H9 (cell line): ENCODE measurements around the gene CHRM5. TPM values are rescaled to one million over a fixed set of nuclear protein-coding genes. Genes with fewer than 3 reads are reported as not detected.

ENCODE experiments used
- DNase-seq: peaks from one replicate; pipeline ENCODE4 v3.0.0-alpha.2; 2017
- H2AFZ ChIP-seq: one replicate; pipeline ENCODE4 v1.6.1; 2013; ENCODE audit warnings: mild to moderate bottlenecking, low read length, control low read depth, moderate library complexity
- H2AK5ac ChIP-seq: 2 replicates; pipeline ENCODE4 v1.6.1; 2013; ENCODE audit warnings: low read length, control low read depth, mixed read lengths; ENCODE audit not compliant: insufficient read length
- H2BK120ac ChIP-seq: one replicate; pipeline ENCODE4 v1.6.1; 2013; ENCODE audit warnings: low read depth, mild to moderate bottlenecking, low read length, control low read depth, inconsistent platforms; ENCODE audit not compliant: poor library complexity, severe bottlenecking
- H2BK12ac ChIP-seq: 2 replicates; pipeline ENCODE4 v1.6.1; 2013; ENCODE audit warnings: low read length, control low read depth, mixed read lengths, low read depth; ENCODE audit not compliant: insufficient read length
- H2BK15ac ChIP-seq: 2 replicates; pipeline ENCODE4 v1.6.1; 2013; ENCODE audit warnings: low read depth, low read length, control low read depth
- H2BK20ac ChIP-seq: one replicate; pipeline ENCODE4 v1.6.1; 2013; ENCODE audit warnings: low read depth, mild to moderate bottlenecking, low read length, control low read depth, inconsistent platforms; ENCODE audit not compliant: poor library complexity, severe bottlenecking
- H2BK5ac ChIP-seq: 2 replicates; pipeline ENCODE4 v1.6.1; 2013; ENCODE audit warnings: low read length, control low read depth, mixed read lengths; ENCODE audit not compliant: insufficient read length
- H3K14ac ChIP-seq: 2 replicates; pipeline ENCODE4 v1.6.1; 2013; ENCODE audit warnings: low read length, control low read depth; ENCODE audit not compliant: insufficient read depth
- H3K18ac ChIP-seq: 2 replicates; pipeline ENCODE4 v1.6.1; 2013; ENCODE audit warnings: low read depth, mild to moderate bottlenecking, mixed read lengths, low read length, control low read depth; ENCODE audit not compliant: insufficient read length
- H3K23ac ChIP-seq: 2 replicates; pipeline ENCODE4 v1.6.1; 2013; ENCODE audit warnings: low read length, control low read depth, mixed read lengths, low read depth; ENCODE audit not compliant: insufficient read length
- H3K23me2 ChIP-seq: 2 replicates; pipeline ENCODE4 v1.6.1; 2013; ENCODE audit warnings: low read depth, mild to moderate bottlenecking, mixed read lengths, low read length, control low read depth; ENCODE audit not compliant: insufficient read length, poor library complexity, severe bottlenecking
- H3K27ac ChIP-seq: 2 replicates; pipeline ENCODE4 v1.5.1; 2013; ENCODE audit warnings: low read length, control low read depth, mixed read lengths, low read depth; ENCODE audit not compliant: insufficient read length
- H3K27me3 ChIP-seq: 2 replicates; pipeline ENCODE4 v1.6.1; 2013; ENCODE audit warnings: low read length, control low read depth, inconsistent platforms; ENCODE audit not compliant: insufficient read depth
- H3K4ac ChIP-seq: 2 replicates; pipeline ENCODE4 v1.6.1; 2013; ENCODE audit warnings: low read depth, mild to moderate bottlenecking, control low read depth, inconsistent platforms, low read length, moderate library complexity
- H3K4me1 ChIP-seq: 2 replicates; pipeline ENCODE4 v1.6.1; 2013; ENCODE audit warnings: low read length, control low read depth, inconsistent platforms; ENCODE audit not compliant: insufficient read depth
- H3K4me2 ChIP-seq: 2 replicates; pipeline ENCODE4 v1.6.1; 2013; ENCODE audit warnings: low read length, control low read depth, mixed read lengths; ENCODE audit not compliant: insufficient read length, insufficient read depth
- H3K56ac ChIP-seq: 2 replicates; pipeline ENCODE4 v1.6.1; 2013; ENCODE audit warnings: low read depth, mild to moderate bottlenecking, mixed read lengths, low read length, control low read depth; ENCODE audit not compliant: insufficient read length
- H3K79me1 ChIP-seq: 2 replicates; pipeline ENCODE4 v1.6.1; 2013; ENCODE audit warnings: low read depth, mild to moderate bottlenecking, moderate library complexity, low read length, control low read depth, inconsistent platforms; ENCODE audit not compliant: insufficient read depth, poor library complexity, severe bottlenecking
- H3K79me2 ChIP-seq: 2 replicates; pipeline ENCODE4 v1.6.1; 2013; ENCODE audit warnings: low read length, control low read depth, inconsistent platforms; ENCODE audit not compliant: insufficient read depth
- H3K9ac ChIP-seq: 2 replicates; pipeline ENCODE4 v1.6.1; 2013; ENCODE audit warnings: low read length, control low read depth, mixed read lengths; ENCODE audit not compliant: insufficient read length; ENCODE audit errors: extremely low read depth
- H3K9me3 ChIP-seq: one replicate; pipeline ENCODE4 v1.6.1; 2013; ENCODE audit warnings: low read depth, low read length, inconsistent platforms; ENCODE audit not compliant: control insufficient read depth
- H3T11ph ChIP-seq: one replicate; pipeline ENCODE4 v1.6.1; 2013; ENCODE audit warnings: mild to moderate bottlenecking, low read length, control low read depth, inconsistent platforms
- H4K20me1 ChIP-seq: one replicate; pipeline ENCODE4 v1.6.1; 2013; ENCODE audit not compliant: control insufficient read depth, insufficient read length, insufficient read depth
- H4K5ac ChIP-seq: 2 replicates; pipeline ENCODE4 v1.6.1; 2013; ENCODE audit warnings: low read depth, mild to moderate bottlenecking, mixed read lengths, low read length, control low read depth; ENCODE audit not compliant: insufficient read length
- H4K8ac ChIP-seq: replicated peaks from 2 replicates; pipeline ENCODE4 v1.6.1; 2013; ENCODE audit warnings: low read length, control low read depth, mixed read lengths, low read depth; ENCODE audit not compliant: insufficient read length
- H4K91ac ChIP-seq: 2 replicates; pipeline ENCODE4 v1.6.1; 2013; ENCODE audit warnings: low read depth, mild to moderate bottlenecking, moderate library complexity, mixed read lengths, low read length, control low read depth; ENCODE audit not compliant: insufficient read length
- H3K27ac Mint-ChIP-seq, 3 experiments: 2 replicates in 2 of 3; 3 replicates in 1 of 3; pipeline ENCODE4 v1.8.0; 2020 to 2021; ENCODE audit warnings: mixed read lengths in 3 of 3, mild to moderate bottlenecking in 1 of 3, moderate library complexity in 1 of 3
- H3K27me3 Mint-ChIP-seq: 2 replicates; pipeline ENCODE4 v1.8.0; 2021; ENCODE audit warnings: low read depth, mild to moderate bottlenecking, moderate library complexity, mixed read lengths
- H3K36me3 Mint-ChIP-seq, 3 experiments: 2 replicates in 2 of 3; 3 replicates in 1 of 3; pipeline ENCODE4 v1.8.0; 2020 to 2021; ENCODE audit warnings: low read depth in 3 of 3, mixed read lengths in 3 of 3; ENCODE audit not compliant: insufficient read depth in 1 of 3
- H3K4me1 Mint-ChIP-seq, 2 experiments: 2 replicates each; pipeline ENCODE4 v1.8.0; 2020; ENCODE audit warnings: mixed read lengths in 2 of 2
- H3K4me3 Mint-ChIP-seq, 2 experiments: 2 replicates in 1 of 2; 3 replicates in 1 of 2; pipeline ENCODE4 v1.8.0; 2020 to 2021; ENCODE audit warnings: mild to moderate bottlenecking in 2 of 2, mixed read lengths in 2 of 2, moderate library complexity in 1 of 2
- H3K9me3 Mint-ChIP-seq, 2 experiments: 2 replicates in 1 of 2; 3 replicates in 1 of 2; pipeline ENCODE4 v1.8.0; 2020; ENCODE audit warnings: mild to moderate bottlenecking in 2 of 2, mixed read lengths in 2 of 2, moderate library complexity in 1 of 2
- WGBS: extraction: QIAGEN DNeasy Blood & Tissue Kit; methylation state at CpG from one replicate; pipeline ENCODE4 v1.1.7; 2013; ENCODE audit warnings: missing lambda C conversion rate, low lambda C conversion rate, mixed read lengths; ENCODE audit not compliant: insufficient read length; ENCODE audit errors: extremely low coverage; 5-methylcytosine and 5-hydroxymethylcytosine counted together
- total RNA-seq: library from RNA; stranded (reverse); gene quantifications from 2 replicates; pipeline ENCODE4 v1.2.1, GENCODE V29; 2021
- TF ChIP-seq, protein P1 (sequence below): fragments of 200-600 bp; sonication (generic); conservative IDR thresholded peaks from 3 replicates; pipeline ENCODE4 v1.8.0; 2021; ENCODE audit warnings: antibody characterized with exemption, mild to moderate bottlenecking

Gene CHRM5
- total RNA-seq, 1 experiment from 2014 or later = not detected

DNA sequence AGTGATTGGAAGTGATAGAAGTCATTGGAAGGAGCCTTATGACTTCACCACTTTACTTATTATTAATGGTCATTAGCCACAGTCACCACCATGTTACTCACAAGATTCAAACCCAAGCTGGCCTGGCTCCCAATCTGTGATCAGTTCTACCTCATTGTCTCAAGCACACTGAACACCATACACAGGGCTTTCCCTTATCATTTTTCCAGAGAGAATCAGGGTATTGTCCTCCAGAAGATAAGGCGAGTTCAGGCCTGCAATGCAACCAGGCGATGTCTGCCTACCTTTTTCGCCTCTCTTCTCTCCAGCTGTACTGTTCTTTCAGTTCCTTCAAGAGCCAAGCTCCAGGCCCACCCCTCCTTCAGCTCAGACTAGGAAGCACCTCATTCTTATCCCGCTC lies 108.5 kb downstream of the CHRM5 start:
- no peaks in the 10 kb centered on the region for H3K9me3 ChIP-seq
- no peak overlapping the region for H2BK5ac ChIP-seq
- no peak overlapping the region for H2AK5ac ChIP-seq
- Mint-ChIP-seq H3K4me3 (no peak overlapping the region), H3K4me1 (no peaks in the 10 kb centered on the region), H3K27ac (no peak overlapping the region), H3K27me3 (no peaks in the 10 kb centered on the region; the same call in 1 of the 2 replicates), H3K36me3 (no peaks in the 10 kb centered on the region), H3K9me3 (no peaks in the 10 kb centered on the region)
- no peak overlapping the region for H3K4ac ChIP-seq
- no peaks in the 10 kb centered on the region for H3K79me2 ChIP-seq
- no peak overlapping the region for H3K23ac ChIP-seq
- no peak overlapping the region for H3K4me2 ChIP-seq
- no peak overlapping the region for H3K9ac ChIP-seq
- no peaks in the 10 kb centered on the region for H3K27me3 ChIP-seq
- no peak overlapping the region for H4K91ac ChIP-seq
- no peak overlapping the region for H4K5ac ChIP-seq
- no peaks in the 10 kb centered on the region for H4K20me1 ChIP-seq
- no peak overlapping the region for H3K14ac ChIP-seq
- no peak overlapping the region for H3K27ac ChIP-seq
- no peak overlapping the region for H2BK120ac ChIP-seq
- no peaks in the 10 kb centered on the region for H3K4me1 ChIP-seq
- H4K8ac ChIP-seq = no peak overlapping the region
- no peak overlapping the region for H3K56ac ChIP-seq
- H3T11ph ChIP-seq = no peak overlapping the region
- WGBS = no CpG with 5 or more reads among the region's 4 CpGs
- H3K23me2 ChIP-seq = no peaks in the 10 kb centered on the region
- H2BK20ac ChIP-seq = no peak overlapping the region
- no peak overlapping the region for H2AFZ ChIP-seq
- H2BK15ac ChIP-seq = no peak overlapping the region
- no peak for DNase-seq
- TF ChIP-seq, protein P1, sequence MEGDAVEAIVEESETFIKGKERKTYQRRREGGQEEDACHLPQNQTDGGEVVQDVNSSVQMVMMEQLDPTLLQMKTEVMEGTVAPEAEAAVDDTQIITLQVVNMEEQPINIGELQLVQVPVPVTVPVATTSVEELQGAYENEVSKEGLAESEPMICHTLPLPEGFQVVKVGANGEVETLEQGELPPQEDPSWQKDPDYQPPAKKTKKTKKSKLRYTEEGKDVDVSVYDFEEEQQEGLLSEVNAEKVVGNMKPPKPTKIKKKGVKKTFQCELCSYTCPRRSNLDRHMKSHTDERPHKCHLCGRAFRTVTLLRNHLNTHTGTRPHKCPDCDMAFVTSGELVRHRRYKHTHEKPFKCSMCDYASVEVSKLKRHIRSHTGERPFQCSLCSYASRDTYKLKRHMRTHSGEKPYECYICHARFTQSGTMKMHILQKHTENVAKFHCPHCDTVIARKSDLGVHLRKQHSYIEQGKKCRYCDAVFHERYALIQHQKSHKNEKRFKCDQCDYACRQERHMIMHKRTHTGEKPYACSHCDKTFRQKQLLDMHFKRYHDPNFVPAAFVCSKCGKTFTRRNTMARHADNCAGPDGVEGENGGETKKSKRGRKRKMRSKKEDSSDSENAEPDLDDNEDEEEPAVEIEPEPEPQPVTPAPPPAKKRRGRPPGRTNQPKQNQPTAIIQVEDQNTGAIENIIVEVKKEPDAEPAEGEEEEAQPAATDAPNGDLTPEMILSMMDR = no peak
- H3K18ac ChIP-seq = no peak overlapping the region
- no peaks in the 10 kb centered on the region for H3K79me1 ChIP-seq
- H2BK12ac ChIP-seq = no peak overlapping the region
